SK-N-SH (cell line): ENCODE measurements around the gene KCTD17.

Experiments used
- EP300 ChIP-seq, 2 experiments: IDR thresholded peaks; 2 replicates each; pipeline versions ENCODE4 v1.4.0 to v1.6.1; 2012; ENCODE audit warnings: borderline replicate concordance in 1 of 2, low read depth in 1 of 2, low read length in 1 of 2
- GABPA ChIP-seq: IDR thresholded peaks from 2 replicates; pipeline ENCODE4 v1.4.0; 2012; ENCODE audit warnings: low read depth, mild to moderate bottlenecking
- MXI1 ChIP-seq: IDR thresholded peaks from 2 replicates; pipeline ENCODE4 v1.6.1; 2012; ENCODE audit warnings: mild to moderate bottlenecking, low read depth, low read length, improper control_type of control experiment
- NRF1 ChIP-seq: IDR thresholded peaks from 2 replicates; pipeline ENCODE4 v1.6.1; 2012; ENCODE audit warnings: low read depth, mild to moderate bottlenecking, low read length
- POLR2AphosphoS5 ChIP-seq: IDR thresholded peaks from 2 replicates; pipeline ENCODE4 v1.6.1; 2012; ENCODE audit warnings: low read depth, low read length
- RAD21 ChIP-seq: IDR thresholded peaks from 2 replicates; pipeline ENCODE4 v1.6.1; 2012; ENCODE audit warnings: mild to moderate bottlenecking, low read length
- RCOR1 ChIP-seq: fragments of 150-350 bp; IDR thresholded peaks from 2 replicates; pipeline ENCODE4 v1.6.1; 2017; ENCODE audit warnings: antibody characterized with exemption, low read length
- SIN3A ChIP-seq: IDR thresholded peaks from 2 replicates; pipeline ENCODE4 v1.6.1; 2012; ENCODE audit warnings: low read depth, mild to moderate bottlenecking, low read length, moderate library complexity, borderline replicate concordance
- ZBTB33 ChIP-seq: IDR thresholded peaks from 2 replicates; pipeline ENCODE4 v1.4.0; 2012; ENCODE audit warnings: low read depth, borderline replicate concordance
- TF ChIP-seq, protein P1 (sequence below): fragments of 200-600 bp; sonication (generic); IDR thresholded peaks from 2 replicates; pipeline ENCODE4 v1.6.1; 2017; ENCODE audit warnings: antibody characterized with exemption, mild to moderate bottlenecking, moderate library complexity
- TF ChIP-seq, protein P2 (sequence below): IDR thresholded peaks from 2 replicates; pipeline ENCODE4 v1.6.1; 2012; ENCODE audit warnings: mild to moderate bottlenecking, low read depth, low read length, moderate library complexity

GRCh38 chr22:37083914-37084313 is 32.4 kb downstream of the KCTD17 start:
- TF ChIP-seq, protein P1, sequence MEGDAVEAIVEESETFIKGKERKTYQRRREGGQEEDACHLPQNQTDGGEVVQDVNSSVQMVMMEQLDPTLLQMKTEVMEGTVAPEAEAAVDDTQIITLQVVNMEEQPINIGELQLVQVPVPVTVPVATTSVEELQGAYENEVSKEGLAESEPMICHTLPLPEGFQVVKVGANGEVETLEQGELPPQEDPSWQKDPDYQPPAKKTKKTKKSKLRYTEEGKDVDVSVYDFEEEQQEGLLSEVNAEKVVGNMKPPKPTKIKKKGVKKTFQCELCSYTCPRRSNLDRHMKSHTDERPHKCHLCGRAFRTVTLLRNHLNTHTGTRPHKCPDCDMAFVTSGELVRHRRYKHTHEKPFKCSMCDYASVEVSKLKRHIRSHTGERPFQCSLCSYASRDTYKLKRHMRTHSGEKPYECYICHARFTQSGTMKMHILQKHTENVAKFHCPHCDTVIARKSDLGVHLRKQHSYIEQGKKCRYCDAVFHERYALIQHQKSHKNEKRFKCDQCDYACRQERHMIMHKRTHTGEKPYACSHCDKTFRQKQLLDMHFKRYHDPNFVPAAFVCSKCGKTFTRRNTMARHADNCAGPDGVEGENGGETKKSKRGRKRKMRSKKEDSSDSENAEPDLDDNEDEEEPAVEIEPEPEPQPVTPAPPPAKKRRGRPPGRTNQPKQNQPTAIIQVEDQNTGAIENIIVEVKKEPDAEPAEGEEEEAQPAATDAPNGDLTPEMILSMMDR: no peak
- TF ChIP-seq NRF1 (no peak), POLR2AphosphoS5 (no peak), EP300 (IDR thresholded peaks at IDR 0.05; ENCODE audit: borderline replicate concordance in 1 of 2, low read depth in 1 of 2, low read length in 1 of 2) (no peak), RAD21 (no peak), ZBTB33 (no peak), SIN3A (no peak), RCOR1 (no peak), GABPA (no peak), MXI1 (no peak)
- TF ChIP-seq, protein P2, sequence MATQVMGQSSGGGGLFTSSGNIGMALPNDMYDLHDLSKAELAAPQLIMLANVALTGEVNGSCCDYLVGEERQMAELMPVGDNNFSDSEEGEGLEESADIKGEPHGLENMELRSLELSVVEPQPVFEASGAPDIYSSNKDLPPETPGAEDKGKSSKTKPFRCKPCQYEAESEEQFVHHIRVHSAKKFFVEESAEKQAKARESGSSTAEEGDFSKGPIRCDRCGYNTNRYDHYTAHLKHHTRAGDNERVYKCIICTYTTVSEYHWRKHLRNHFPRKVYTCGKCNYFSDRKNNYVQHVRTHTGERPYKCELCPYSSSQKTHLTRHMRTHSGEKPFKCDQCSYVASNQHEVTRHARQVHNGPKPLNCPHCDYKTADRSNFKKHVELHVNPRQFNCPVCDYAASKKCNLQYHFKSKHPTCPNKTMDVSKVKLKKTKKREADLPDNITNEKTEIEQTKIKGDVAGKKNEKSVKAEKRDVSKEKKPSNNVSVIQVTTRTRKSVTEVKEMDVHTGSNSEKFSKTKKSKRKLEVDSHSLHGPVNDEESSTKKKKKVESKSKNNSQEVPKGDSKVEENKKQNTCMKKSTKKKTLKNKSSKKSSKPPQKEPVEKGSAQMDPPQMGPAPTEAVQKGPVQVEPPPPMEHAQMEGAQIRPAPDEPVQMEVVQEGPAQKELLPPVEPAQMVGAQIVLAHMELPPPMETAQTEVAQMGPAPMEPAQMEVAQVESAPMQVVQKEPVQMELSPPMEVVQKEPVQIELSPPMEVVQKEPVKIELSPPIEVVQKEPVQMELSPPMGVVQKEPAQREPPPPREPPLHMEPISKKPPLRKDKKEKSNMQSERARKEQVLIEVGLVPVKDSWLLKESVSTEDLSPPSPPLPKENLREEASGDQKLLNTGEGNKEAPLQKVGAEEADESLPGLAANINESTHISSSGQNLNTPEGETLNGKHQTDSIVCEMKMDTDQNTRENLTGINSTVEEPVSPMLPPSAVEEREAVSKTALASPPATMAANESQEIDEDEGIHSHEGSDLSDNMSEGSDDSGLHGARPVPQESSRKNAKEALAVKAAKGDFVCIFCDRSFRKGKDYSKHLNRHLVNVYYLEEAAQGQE: no peak
